H9 (cell line): ENCODE results near the gene LOXHD1. TPM values are rescaled to one million over a fixed set of nuclear protein-coding genes. Genes with fewer than 3 reads are reported as not detected.
A peak's percentile ranks its signal among the peaks of the same experiment; 100 is the strongest.

ENCODE experiments used
- DNase-seq: peaks from one replicate; pipeline ENCODE4 v3.0.0-alpha.2; 2017
- H2AFZ ChIP-seq: one replicate; pipeline ENCODE4 v1.6.1; 2013; ENCODE audit warnings: mild to moderate bottlenecking, low read length, control low read depth, moderate library complexity
- H2AK5ac ChIP-seq: 2 replicates; pipeline ENCODE4 v1.6.1; 2013; ENCODE audit warnings: low read length, control low read depth, mixed read lengths; ENCODE audit not compliant: insufficient read length
- H2BK120ac ChIP-seq: one replicate; pipeline ENCODE4 v1.6.1; 2013; ENCODE audit warnings: low read depth, mild to moderate bottlenecking, low read length, control low read depth, inconsistent platforms; ENCODE audit not compliant: poor library complexity, severe bottlenecking
- H2BK12ac ChIP-seq: 2 replicates; pipeline ENCODE4 v1.6.1; 2013; ENCODE audit warnings: low read length, control low read depth, mixed read lengths, low read depth; ENCODE audit not compliant: insufficient read length
- H2BK15ac ChIP-seq: 2 replicates; pipeline ENCODE4 v1.6.1; 2013; ENCODE audit warnings: low read depth, low read length, control low read depth
- H2BK20ac ChIP-seq: one replicate; pipeline ENCODE4 v1.6.1; 2013; ENCODE audit warnings: low read depth, mild to moderate bottlenecking, low read length, control low read depth, inconsistent platforms; ENCODE audit not compliant: poor library complexity, severe bottlenecking
- H2BK5ac ChIP-seq: 2 replicates; pipeline ENCODE4 v1.6.1; 2013; ENCODE audit warnings: low read length, control low read depth, mixed read lengths; ENCODE audit not compliant: insufficient read length
- H3K14ac ChIP-seq: 2 replicates; pipeline ENCODE4 v1.6.1; 2013; ENCODE audit warnings: low read length, control low read depth; ENCODE audit not compliant: insufficient read depth
- H3K18ac ChIP-seq: 2 replicates; pipeline ENCODE4 v1.6.1; 2013; ENCODE audit warnings: low read depth, mild to moderate bottlenecking, mixed read lengths, low read length, control low read depth; ENCODE audit not compliant: insufficient read length
- H3K23ac ChIP-seq: 2 replicates; pipeline ENCODE4 v1.6.1; 2013; ENCODE audit warnings: low read length, control low read depth, mixed read lengths, low read depth; ENCODE audit not compliant: insufficient read length
- H3K23me2 ChIP-seq: 2 replicates; pipeline ENCODE4 v1.6.1; 2013; ENCODE audit warnings: low read depth, mild to moderate bottlenecking, mixed read lengths, low read length, control low read depth; ENCODE audit not compliant: insufficient read length, poor library complexity, severe bottlenecking
- H3K27ac ChIP-seq: 2 replicates; pipeline ENCODE4 v1.5.1; 2013; ENCODE audit warnings: low read length, control low read depth, mixed read lengths, low read depth; ENCODE audit not compliant: insufficient read length
- H3K27me3 ChIP-seq: 2 replicates; pipeline ENCODE4 v1.6.1; 2013; ENCODE audit warnings: low read length, control low read depth, inconsistent platforms; ENCODE audit not compliant: insufficient read depth
- H3K4ac ChIP-seq: 2 replicates; pipeline ENCODE4 v1.6.1; 2013; ENCODE audit warnings: low read depth, mild to moderate bottlenecking, control low read depth, inconsistent platforms, low read length, moderate library complexity
- H3K4me1 ChIP-seq: 2 replicates; pipeline ENCODE4 v1.6.1; 2013; ENCODE audit warnings: low read length, control low read depth, inconsistent platforms; ENCODE audit not compliant: insufficient read depth
- H3K4me2 ChIP-seq: 2 replicates; pipeline ENCODE4 v1.6.1; 2013; ENCODE audit warnings: low read length, control low read depth, mixed read lengths; ENCODE audit not compliant: insufficient read length, insufficient read depth
- H3K56ac ChIP-seq: 2 replicates; pipeline ENCODE4 v1.6.1; 2013; ENCODE audit warnings: low read depth, mild to moderate bottlenecking, mixed read lengths, low read length, control low read depth; ENCODE audit not compliant: insufficient read length
- H3K79me1 ChIP-seq: 2 replicates; pipeline ENCODE4 v1.6.1; 2013; ENCODE audit warnings: low read depth, mild to moderate bottlenecking, moderate library complexity, low read length, control low read depth, inconsistent platforms; ENCODE audit not compliant: insufficient read depth, poor library complexity, severe bottlenecking
- H3K79me2 ChIP-seq: 2 replicates; pipeline ENCODE4 v1.6.1; 2013; ENCODE audit warnings: low read length, control low read depth, inconsistent platforms; ENCODE audit not compliant: insufficient read depth
- H3K9ac ChIP-seq: 2 replicates; pipeline ENCODE4 v1.6.1; 2013; ENCODE audit warnings: low read length, control low read depth, mixed read lengths; ENCODE audit not compliant: insufficient read length; ENCODE audit errors: extremely low read depth
- H3K9me3 ChIP-seq: one replicate; pipeline ENCODE4 v1.6.1; 2013; ENCODE audit warnings: low read depth, low read length, inconsistent platforms; ENCODE audit not compliant: control insufficient read depth
- H3T11ph ChIP-seq: one replicate; pipeline ENCODE4 v1.6.1; 2013; ENCODE audit warnings: mild to moderate bottlenecking, low read length, control low read depth, inconsistent platforms
- H4K20me1 ChIP-seq: one replicate; pipeline ENCODE4 v1.6.1; 2013; ENCODE audit not compliant: control insufficient read depth, insufficient read length, insufficient read depth
- H4K5ac ChIP-seq: 2 replicates; pipeline ENCODE4 v1.6.1; 2013; ENCODE audit warnings: low read depth, mild to moderate bottlenecking, mixed read lengths, low read length, control low read depth; ENCODE audit not compliant: insufficient read length
- H4K8ac ChIP-seq: replicated peaks from 2 replicates; pipeline ENCODE4 v1.6.1; 2013; ENCODE audit warnings: low read length, control low read depth, mixed read lengths, low read depth; ENCODE audit not compliant: insufficient read length
- H4K91ac ChIP-seq: 2 replicates; pipeline ENCODE4 v1.6.1; 2013; ENCODE audit warnings: low read depth, mild to moderate bottlenecking, moderate library complexity, mixed read lengths, low read length, control low read depth; ENCODE audit not compliant: insufficient read length
- H3K27ac Mint-ChIP-seq, 3 experiments: 2 replicates in 2 of 3; 3 replicates in 1 of 3; pipeline ENCODE4 v1.8.0; 2020 to 2021; ENCODE audit warnings: mixed read lengths in 3 of 3, mild to moderate bottlenecking in 1 of 3, moderate library complexity in 1 of 3
- H3K27me3 Mint-ChIP-seq: 2 replicates; pipeline ENCODE4 v1.8.0; 2021; ENCODE audit warnings: low read depth, mild to moderate bottlenecking, moderate library complexity, mixed read lengths
- H3K36me3 Mint-ChIP-seq, 3 experiments: 2 replicates in 2 of 3; 3 replicates in 1 of 3; pipeline ENCODE4 v1.8.0; 2020 to 2021; ENCODE audit warnings: low read depth in 3 of 3, mixed read lengths in 3 of 3; ENCODE audit not compliant: insufficient read depth in 1 of 3
- H3K4me1 Mint-ChIP-seq, 2 experiments: 2 replicates each; pipeline ENCODE4 v1.8.0; 2020; ENCODE audit warnings: mixed read lengths in 2 of 2
- H3K4me3 Mint-ChIP-seq, 2 experiments: 2 replicates in 1 of 2; 3 replicates in 1 of 2; pipeline ENCODE4 v1.8.0; 2020 to 2021; ENCODE audit warnings: mild to moderate bottlenecking in 2 of 2, mixed read lengths in 2 of 2, moderate library complexity in 1 of 2
- H3K9me3 Mint-ChIP-seq, 2 experiments: 2 replicates in 1 of 2; 3 replicates in 1 of 2; pipeline ENCODE4 v1.8.0; 2020; ENCODE audit warnings: mild to moderate bottlenecking in 2 of 2, mixed read lengths in 2 of 2, moderate library complexity in 1 of 2
- WGBS: extraction: QIAGEN DNeasy Blood & Tissue Kit; methylation state at CpG from one replicate; pipeline ENCODE4 v1.1.7; 2013; ENCODE audit warnings: missing lambda C conversion rate, low lambda C conversion rate, mixed read lengths; ENCODE audit not compliant: insufficient read length; ENCODE audit errors: extremely low coverage; 5-methylcytosine and 5-hydroxymethylcytosine counted together
- total RNA-seq: library from RNA; stranded (reverse); gene quantifications from 2 replicates; pipeline ENCODE4 v1.2.1, GENCODE V29; 2021
- TF ChIP-seq, protein P1 (sequence below): fragments of 200-600 bp; sonication (generic); conservative IDR thresholded peaks from 3 replicates; pipeline ENCODE4 v1.8.0; 2021; ENCODE audit warnings: antibody characterized with exemption, mild to moderate bottlenecking

Gene LOXHD1
- total RNA-seq, 1 experiment from 2014 or later = 0.07 TPM

GRCh38 chr18:46569211-46569610, 87.8 kb downstream of the LOXHD1 start:
- DNase-seq = no peak
- H3K27me3 ChIP-seq = no peaks in the 10 kb centered on the region

More at GRCh38 chr18:46569211-46569610, 87.8 kb downstream of the LOXHD1 start:
- Histone ChIP-seq H2BK15ac (no peak overlapping the region), H3K56ac (no peak overlapping the region), H3K23me2 (no peaks in the 10 kb centered on the region), H3K4ac (no peak overlapping the region), H3K9ac (no peak overlapping the region), H2AFZ (no peak overlapping the region), H4K5ac (no peak overlapping the region), H2BK120ac (no peak overlapping the region), H4K91ac (no peak overlapping the region), H2BK12ac (no peak overlapping the region), H3K18ac (no peak overlapping the region), H3K27ac (no peak overlapping the region), H3K14ac (no peak overlapping the region), H3K79me1 (no peaks in the 10 kb centered on the region), H2AK5ac (no peak overlapping the region), H3T11ph (no peak overlapping the region), H3K4me1 (no peaks in the 10 kb centered on the region), H3K79me2 (no peaks in the 10 kb centered on the region), H2BK5ac (no peak overlapping the region), H3K23ac (no peak overlapping the region), H2BK20ac (no peak overlapping the region), H3K9me3 (no peaks in the 10 kb centered on the region), H4K20me1 (no peaks in the 10 kb centered on the region), H3K4me2 (no peak overlapping the region), H4K8ac (no peak overlapping the region)
- H3K4me1 Mint-ChIP-seq = peaks cover 0 to 2% of the 10 kb centered on the region in 2 experiments; a peak in 2 of 4 replicates
- no peaks in the 10 kb centered on the region for H3K9me3 Mint-ChIP-seq
- WGBS = no CpG with 5 or more reads among the region's 7 CpGs
- no peaks in the 10 kb centered on the region; a peak in 1 of 7 replicates for H3K36me3 Mint-ChIP-seq
- TF ChIP-seq, protein P1, sequence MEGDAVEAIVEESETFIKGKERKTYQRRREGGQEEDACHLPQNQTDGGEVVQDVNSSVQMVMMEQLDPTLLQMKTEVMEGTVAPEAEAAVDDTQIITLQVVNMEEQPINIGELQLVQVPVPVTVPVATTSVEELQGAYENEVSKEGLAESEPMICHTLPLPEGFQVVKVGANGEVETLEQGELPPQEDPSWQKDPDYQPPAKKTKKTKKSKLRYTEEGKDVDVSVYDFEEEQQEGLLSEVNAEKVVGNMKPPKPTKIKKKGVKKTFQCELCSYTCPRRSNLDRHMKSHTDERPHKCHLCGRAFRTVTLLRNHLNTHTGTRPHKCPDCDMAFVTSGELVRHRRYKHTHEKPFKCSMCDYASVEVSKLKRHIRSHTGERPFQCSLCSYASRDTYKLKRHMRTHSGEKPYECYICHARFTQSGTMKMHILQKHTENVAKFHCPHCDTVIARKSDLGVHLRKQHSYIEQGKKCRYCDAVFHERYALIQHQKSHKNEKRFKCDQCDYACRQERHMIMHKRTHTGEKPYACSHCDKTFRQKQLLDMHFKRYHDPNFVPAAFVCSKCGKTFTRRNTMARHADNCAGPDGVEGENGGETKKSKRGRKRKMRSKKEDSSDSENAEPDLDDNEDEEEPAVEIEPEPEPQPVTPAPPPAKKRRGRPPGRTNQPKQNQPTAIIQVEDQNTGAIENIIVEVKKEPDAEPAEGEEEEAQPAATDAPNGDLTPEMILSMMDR = no peak
- no peak overlapping the region for H3K4me3 Mint-ChIP-seq
- peaks cover 14% of the 10 kb centered on the region for H3K27me3 Mint-ChIP-seq
- peak overlapping the region in 1 of 3 experiments; percentile 25; a peak in 1 of 7 replicates for H3K27ac Mint-ChIP-seq
